GM12874 (cell line): Measurements from ENCODE around the gene PLOD3.

Source experiments
- CTCF ChIP-seq: IDR thresholded peaks from 2 replicates; pipeline ENCODE4 v1.5.1; 2011; ENCODE audit warnings: low read depth, mild to moderate bottlenecking, control low read depth, low read length, moderate library complexity; ENCODE audit not compliant: insufficient read depth

PLOD3 gene

GRCh38 chr7:101170617-101171441, 46.6 kb downstream of the PLOD3 start:
- no peak for TF ChIP-seq CTCF

GRCh38 chr7:101169838-101170551, 47.4 kb downstream of the PLOD3 start:
- TF ChIP-seq CTCF = peak; percentile 97

- no peak for TF ChIP-seq CTCF
Measured at GRCh38 chr7:101169110-101169837, 48.1 kb downstream of the PLOD3 start.

- TF ChIP-seq CTCF = no peak
Measured at GRCh38 chr7:101168412-101169049, 48.9 kb downstream of the PLOD3 start.

GRCh38 chr7:101167645-101168411, 49.6 kb downstream of the PLOD3 start:
- no peak for TF ChIP-seq CTCF

GRCh38 chr7:101166909-101167644, 50.3 kb downstream of the PLOD3 start:
- no peak for TF ChIP-seq CTCF
